Thyroid gland (tissue), 4 donors: Measurements from ENCODE around the gene KANSL1.

Experiments used
- POLR2A ChIP-seq, 2 donors: fragments of 450-650 bp; IDR thresholded peaks; one replicate each; pipeline ENCODE4 v1.6.1; 2017; ENCODE audit warnings: antibody characterized with exemption in 2 of 2, mild to moderate bottlenecking in 2 of 2, moderate library complexity in 1 of 2
- TF ChIP-seq, protein P1 (sequence below), 6 experiments: fragments of 200-600 bp in 3 of 6; fragments of 450-650 bp in 3 of 6; sonication (generic) in 3 of 6; IDR thresholded peaks; one replicate each; pipeline ENCODE4 v1.5.1; 2016 to 2019; ENCODE audit warnings: antibody characterized with exemption in 6 of 6, mild to moderate bottlenecking in 2 of 6, inconsistent platforms in 1 of 6, moderate library complexity in 1 of 6

DNA sequence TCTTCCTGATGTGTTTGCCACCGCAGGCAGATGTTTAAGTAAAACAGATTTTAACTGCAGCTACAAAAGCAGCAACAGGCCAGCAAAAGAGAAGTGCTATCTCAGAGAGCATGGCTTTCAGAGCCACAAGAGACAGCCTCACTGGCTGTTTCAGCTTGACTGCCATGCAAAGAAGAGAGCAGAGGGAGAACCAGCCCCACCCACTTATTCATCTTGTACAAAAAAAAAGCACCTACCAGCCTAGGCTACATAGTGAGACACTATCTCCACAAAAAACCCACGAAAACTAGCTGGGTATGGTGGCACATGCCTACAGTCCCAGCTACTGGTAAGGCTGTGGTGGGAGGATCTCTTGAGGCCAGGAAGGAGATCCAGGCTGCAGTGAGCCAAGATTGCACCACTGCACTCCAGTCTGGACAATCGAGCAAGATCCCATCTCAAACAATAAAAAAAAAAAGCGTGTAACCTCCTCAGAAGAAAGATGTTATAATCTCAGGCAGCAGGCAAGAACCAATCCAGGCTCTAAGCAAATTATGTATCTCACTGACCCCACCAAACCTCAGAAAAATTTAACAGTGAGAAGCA is 164.2 kb downstream of the KANSL1 start:
- TF ChIP-seq, protein P1, sequence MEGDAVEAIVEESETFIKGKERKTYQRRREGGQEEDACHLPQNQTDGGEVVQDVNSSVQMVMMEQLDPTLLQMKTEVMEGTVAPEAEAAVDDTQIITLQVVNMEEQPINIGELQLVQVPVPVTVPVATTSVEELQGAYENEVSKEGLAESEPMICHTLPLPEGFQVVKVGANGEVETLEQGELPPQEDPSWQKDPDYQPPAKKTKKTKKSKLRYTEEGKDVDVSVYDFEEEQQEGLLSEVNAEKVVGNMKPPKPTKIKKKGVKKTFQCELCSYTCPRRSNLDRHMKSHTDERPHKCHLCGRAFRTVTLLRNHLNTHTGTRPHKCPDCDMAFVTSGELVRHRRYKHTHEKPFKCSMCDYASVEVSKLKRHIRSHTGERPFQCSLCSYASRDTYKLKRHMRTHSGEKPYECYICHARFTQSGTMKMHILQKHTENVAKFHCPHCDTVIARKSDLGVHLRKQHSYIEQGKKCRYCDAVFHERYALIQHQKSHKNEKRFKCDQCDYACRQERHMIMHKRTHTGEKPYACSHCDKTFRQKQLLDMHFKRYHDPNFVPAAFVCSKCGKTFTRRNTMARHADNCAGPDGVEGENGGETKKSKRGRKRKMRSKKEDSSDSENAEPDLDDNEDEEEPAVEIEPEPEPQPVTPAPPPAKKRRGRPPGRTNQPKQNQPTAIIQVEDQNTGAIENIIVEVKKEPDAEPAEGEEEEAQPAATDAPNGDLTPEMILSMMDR (IDR thresholded peaks at IDR 0.05): no peak
- TF ChIP-seq POLR2A (IDR thresholded peaks at IDR 0.05): no peak
